HepG2 (cell line): ENCODE data around the gene ARFGEF3. TPM values are rescaled to one million over a fixed set of nuclear protein-coding genes. Genes with fewer than 3 reads are reported as not detected.

Experiments used
- DNMT3B ChIP-seq: conservative IDR thresholded peaks from 2 replicates; pipeline ENCODE4 v1.6.1; 2016; ENCODE audit warnings: missing biosample characterization, control low read depth
- HDAC6 ChIP-seq: fragments of 200-600 bp; sonication (generic); IDR thresholded peaks from 2 replicates; pipeline ENCODE4 v1.7.0; 2017; ENCODE audit warnings: mild to moderate bottlenecking, antibody characterized with exemption, low read length, low read depth
- HNRNPLL ChIP-seq: fragments of 200-400 bp; formaldehyde crosslinking; IDR thresholded peaks from 2 replicates; pipeline ENCODE4 v1.6.1; 2017; ENCODE audit warnings: mild to moderate bottlenecking, low read depth, low read length; ENCODE audit not compliant: poor library complexity, severe bottlenecking
- MAFK ChIP-seq, 2 experiments: IDR thresholded peaks in 1 of 2; conservative IDR thresholded peaks in 1 of 2; 2 replicates each; pipeline ENCODE4 v1.6.1; 2011; ENCODE audit warnings: improper control_type of control experiment in 2 of 2, low read length in 2 of 2
- MYPOP ChIP-seq: sonication (generic); formaldehyde crosslinking; IDR thresholded peaks from 2 replicates; pipeline ENCODE4 v1.8.1; 2023; ENCODE audit warnings: mild to moderate bottlenecking, moderate library complexity, missing genetic modification reagents
- NFYC ChIP-seq: IDR thresholded peaks from 2 replicates; pipeline ENCODE4 v1.6.1; 2016; ENCODE audit warnings: missing genetic modification reagents, missing compliant biosample characterization
- NR2F6 ChIP-seq, 2 experiments: IDR thresholded peaks; 2 replicates each; pipeline ENCODE4 v1.6.1; 2016; ENCODE audit warnings: antibody characterized with exemption in 1 of 2, mild to moderate bottlenecking in 1 of 2
- PHF21A ChIP-seq: sonication (generic); formaldehyde crosslinking; IDR thresholded peaks from 2 replicates; pipeline ENCODE4 v1.5.0; 2020; ENCODE audit warnings: mild to moderate bottlenecking, missing genetic modification reagents
- SRSF4 ChIP-seq: fragments of 200-400 bp; formaldehyde crosslinking; IDR thresholded peaks from one replicate; pipeline ENCODE4 v1.6.1; 2018; ENCODE audit warnings: mild to moderate bottlenecking, low read depth, low read length, moderate library complexity; ENCODE audit not compliant: poor library complexity, severe bottlenecking
- STAG1 ChIP-seq: sonication (generic); formaldehyde crosslinking; IDR thresholded peaks from 2 replicates; pipeline ENCODE4 v1.4.0; 2020; ENCODE audit warnings: missing genetic modification reagents
- TEAD3 ChIP-seq: optimal IDR thresholded peaks from 2 replicates; pipeline ENCODE3; 2016; ENCODE audit warnings: borderline replicate concordance
- TFE3 ChIP-seq: IDR thresholded peaks from 2 replicates; pipeline ENCODE4 v1.6.1; 2016
- ZBTB25 ChIP-seq: IDR thresholded peaks from 2 replicates; pipeline ENCODE4 v1.6.1; 2018; ENCODE audit warnings: missing genetic modification reagents
- ZHX2 ChIP-seq, 2 experiments: sonication (generic) in 1 of 2; formaldehyde crosslinking in 1 of 2; IDR thresholded peaks; 2 replicates each; pipeline versions ENCODE4 v1.6.1 to v1.9.0; 2014 to 2022; ENCODE audit warnings: antibody characterized with exemption in 1 of 2, borderline replicate concordance in 1 of 2, inconsistent platforms in 1 of 2, low read depth in 1 of 2, missing genetic modification reagents in 1 of 2
- ZNF773 ChIP-seq: sonication (generic); formaldehyde crosslinking; IDR thresholded peaks from 2 replicates; pipeline ENCODE4 v1.4.0; 2020; ENCODE audit warnings: missing genetic modification reagents, borderline replicate concordance
- ZNF800 ChIP-seq: sonication (generic); formaldehyde crosslinking; IDR thresholded peaks from 2 replicates; pipeline ENCODE4 v1.4.0; 2020; ENCODE audit warnings: missing genetic modification reagents
- polyA plus RNA-seq, 8 experiments: library from polyadenylated mRNA; depleted of rRNA in 3 of 8; stranded (reverse) in 7 of 8; unstranded in 1 of 8; fragments of >200 nt; fragmentation: Illumina TruSeq in 4 of 8; extraction: Trizol in 4 of 8; gene quantifications; 2 replicates each; pipeline versions ENCODE4 v1.2.1 to v1.2.3, GENCODE V29; 2011 to 2016; ENCODE audit warnings: low read depth in 4 of 8, missing spikeins in 1 of 8, mixed read lengths in 1 of 8; ENCODE audit not compliant: insufficient read depth in 1 of 8
- total RNA-seq, 5 experiments: library from RNA; depleted of rRNA; stranded (reverse); fragments of >200 nt; fragmentation: Illumina TruSeq; extraction: Trizol; gene quantifications; 2 replicates each; pipeline ENCODE4 v1.2.3, GENCODE V29; 2016; ENCODE audit warnings: low read depth in 1 of 5

The ARFGEF3 gene
- total and polyA plus RNA-seq, 2 of the 13 experiments (the other 11 are each of a cell fraction or from before 2014, with no cell fraction given): 0.60 to 2.6 TPM

GRCh38 chr6:138222901-138223546 lies 61.3 kb downstream of the ARFGEF3 start (continued):
- peak; percentile 79 for TF ChIP-seq TFE3 (CRISPR knock-in tag)
- no peak for TF ChIP-seq HDAC6
- TF ChIP-seq STAG1: no peak
- TF ChIP-seq ZNF773 (CRISPR knock-in tag): no peak
- peak; percentile 94 for TF ChIP-seq DNMT3B (CRISPR knock-in tag)
- peak; percentile 75; the same call in 1 of the 2 replicates for TF ChIP-seq ZNF800 (CRISPR knock-in tag)
- peak in 1 of 2 experiments; percentile 13; a peak in 1 of 4 replicates for TF ChIP-seq MAFK (conservative IDR thresholded peaks at IDR 0.05 in 1 of 2, IDR thresholded peaks at IDR 0.05 in 1 of 2; ENCODE audit: low read length in 2 of 2)
- TF ChIP-seq PHF21A: 0 out of 2 replicates have a peak, but pooled peaks have one; percentile 53
- TF ChIP-seq SRSF4: no peak
- peak; percentile 93 for TF ChIP-seq ZHX2 (IDR thresholded peaks at IDR 0.05; ENCODE audit: low read depth)
- no peak for TF ChIP-seq ZHX2 (CRISPR knock-in tag; IDR thresholded peaks at IDR 0.05; ENCODE audit: borderline replicate concordance)
- peak; percentile 53; the same call in 1 of the 2 replicates for TF ChIP-seq NR2F6 (IDR thresholded peaks at IDR 0.05)
- peak; percentile 73 for TF ChIP-seq NR2F6 (CRISPR knock-in tag; IDR thresholded peaks at IDR 0.05)
- peak; percentile 91 for TF ChIP-seq ZBTB25 (CRISPR knock-in tag)
- peak; percentile 96 for TF ChIP-seq TEAD3
- no peak for TF ChIP-seq HNRNPLL
- TF ChIP-seq MYPOP (CRISPR knock-in tag): 0 out of 2 replicates have a peak, but pooled peaks have one; percentile 47
- no peak for TF ChIP-seq NFYC
